UCSD-AML1 (cell line): ENCODE data around the gene STARD10.

ENCODE experiments used
- DNase-seq: peaks from one replicate; lab custom pipeline; 2025; ENCODE audit not compliant: unreplicated experiment; lab: John Stamatoyannopoulos, UW

Gene STARD10

GRCh38 chr11:72711141-72711540 lies 82.7 kb downstream of the STARD10 start:
- DNase-seq: no peak

- DNase-seq: no peak
Observed at GRCh38 chr11:72710278-72710677, 83.6 kb downstream of the STARD10 start.

- no peak for DNase-seq
Observed at GRCh38 chr11:72709478-72710238, 84.2 kb downstream of the STARD10 start.

DNA sequence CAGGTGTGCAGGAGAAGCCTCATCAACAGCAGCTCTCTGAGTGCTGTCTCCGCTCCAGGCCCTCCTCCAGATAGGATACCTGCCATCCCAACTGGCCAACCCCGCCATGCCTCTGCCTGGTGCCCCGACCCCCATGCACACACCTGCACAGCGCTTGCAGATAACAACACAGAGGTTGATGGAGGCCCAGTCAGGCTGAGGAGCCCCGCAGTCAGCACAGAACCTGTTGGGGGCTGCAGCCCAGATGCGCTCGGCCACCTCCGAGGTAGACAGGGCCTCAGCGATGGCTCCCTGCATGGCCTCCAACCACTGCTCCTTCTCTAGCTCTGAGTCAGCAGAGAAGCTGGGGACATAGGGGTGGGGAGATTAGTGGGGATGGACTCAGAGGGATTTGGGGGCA lies 86.8 kb downstream of the STARD10 start:
- DNase-seq: no peak

DNA sequence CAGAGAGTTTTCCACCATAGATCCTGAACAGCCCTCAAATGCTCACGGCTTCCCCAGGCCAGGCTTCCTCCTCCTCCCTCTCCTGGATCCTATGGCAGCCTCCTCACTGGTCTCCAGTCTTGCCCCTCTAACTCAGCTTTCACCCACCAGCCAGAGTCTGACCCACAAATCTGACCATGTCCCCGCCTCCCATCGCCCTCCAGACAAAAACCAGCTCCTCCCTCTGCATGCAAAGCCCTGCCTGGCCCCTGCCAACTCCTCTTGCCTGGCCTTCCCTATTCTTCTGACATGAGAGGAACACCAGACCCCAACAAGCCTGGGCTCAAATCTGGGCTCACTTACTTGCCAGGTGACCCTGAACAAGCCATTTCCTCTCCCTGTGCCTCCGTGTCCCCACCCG lies 87.3 kb downstream of the STARD10 start:
- no peak for DNase-seq

GRCh38 chr11:72705442-72706365 lies 88.1 kb downstream of the STARD10 start:
- no peak for DNase-seq

GRCh38 chr11:72704783-72705265 lies 89.0 kb downstream of the STARD10 start:
- no peak for DNase-seq
